NAMALWA (cell line): ENCODE measurements around the gene CYSLTR2.
A peak's percentile ranks its signal among the peaks of the same experiment; 100 is the strongest.
"Not testable (repeated sequence)": the region's sequence is repeated elsewhere in the genome, so short reads cannot be mapped to it uniquely, and the experiment has no call there.

ENCODE experiments used
- DNase-seq: peaks from one replicate; pipeline ENCODE4 v3.0.0-alpha.2; 2015; ENCODE audit warnings: low spot score

Gene CYSLTR2

DNA sequence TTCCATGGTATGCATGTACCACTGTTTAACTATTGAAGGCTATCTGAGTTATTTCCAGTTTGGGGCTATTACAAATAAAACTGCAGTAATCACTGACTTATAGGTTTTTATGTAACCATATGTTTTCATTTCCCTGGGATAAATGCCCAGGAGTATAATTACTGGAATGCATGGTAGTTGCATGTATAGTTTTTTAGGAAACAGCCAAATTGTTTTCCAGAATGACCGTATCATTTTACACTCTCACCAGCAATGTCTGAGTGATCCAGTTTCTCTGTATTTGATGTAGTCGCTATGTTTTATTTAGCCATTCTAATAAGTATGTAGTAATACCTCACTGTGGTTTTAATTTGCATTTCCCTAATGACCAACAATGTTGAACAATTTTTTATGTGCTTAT is 42.0 kb downstream of the CYSLTR2 start:
- DNase-seq, result no peak

DNA sequence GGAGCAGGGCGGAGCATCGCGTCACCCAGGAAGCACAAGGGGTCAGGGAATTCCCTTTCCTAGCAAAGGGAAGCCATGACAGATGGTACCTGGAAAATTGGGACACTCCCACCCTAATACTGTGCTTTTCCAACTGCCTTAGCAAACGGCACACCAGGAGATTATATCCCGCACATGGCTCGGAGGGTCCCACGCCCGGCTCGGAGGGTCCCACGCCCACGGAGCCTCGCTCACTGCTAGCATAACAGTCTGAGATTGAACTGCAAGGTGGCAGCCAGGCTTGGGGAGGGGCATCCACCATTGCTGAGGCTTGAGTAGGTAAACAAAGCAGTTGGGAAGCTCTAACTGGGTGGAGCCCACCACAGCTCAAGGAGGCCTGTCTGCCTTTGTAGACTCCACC is 42.9 kb downstream of the CYSLTR2 start:
- DNase-seq, result not testable (repeated sequence)

GRCh38 chr13:48707405-48707804 is 53.7 kb downstream of the CYSLTR2 start:
- DNase-seq, result no peak

- DNase-seq, result no peak
Observed at GRCh38 chr13:48708764-48709163, 55.0 kb downstream of the CYSLTR2 start.

GRCh38 chr13:48709213-48709612 is 55.5 kb downstream of the CYSLTR2 start:
- no peak for DNase-seq

GRCh38 chr13:48710160-48710559 is 56.4 kb downstream of the CYSLTR2 start:
- DNase-seq, result no peak

DNA sequence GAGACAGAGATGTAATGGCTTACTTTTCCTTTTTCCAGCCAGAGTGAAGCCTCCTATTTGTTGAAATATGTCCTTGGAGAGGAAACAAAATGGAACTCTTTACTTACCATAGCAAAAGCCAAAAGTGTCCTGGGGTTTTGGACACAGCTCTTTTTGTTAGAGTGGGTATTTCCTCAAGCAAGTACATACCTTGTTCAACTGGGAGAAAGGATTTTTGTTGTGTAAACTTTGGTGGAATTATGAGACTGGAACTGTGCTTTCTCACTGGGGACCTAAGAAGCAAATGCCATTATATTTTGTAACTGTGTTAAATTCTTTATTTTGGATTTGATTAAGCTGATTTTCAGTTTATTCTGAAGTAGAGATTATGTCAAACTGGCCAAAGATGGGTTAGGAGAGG is 58.4 kb downstream of the CYSLTR2 start:
- DNase-seq, result no peak

- DNase-seq, result no peak
Observed at GRCh38 chr13:48715977-48716376, 62.2 kb downstream of the CYSLTR2 start.

- no peak for DNase-seq
Observed at GRCh38 chr13:48720621-48721020, 66.9 kb downstream of the CYSLTR2 start.

DNA sequence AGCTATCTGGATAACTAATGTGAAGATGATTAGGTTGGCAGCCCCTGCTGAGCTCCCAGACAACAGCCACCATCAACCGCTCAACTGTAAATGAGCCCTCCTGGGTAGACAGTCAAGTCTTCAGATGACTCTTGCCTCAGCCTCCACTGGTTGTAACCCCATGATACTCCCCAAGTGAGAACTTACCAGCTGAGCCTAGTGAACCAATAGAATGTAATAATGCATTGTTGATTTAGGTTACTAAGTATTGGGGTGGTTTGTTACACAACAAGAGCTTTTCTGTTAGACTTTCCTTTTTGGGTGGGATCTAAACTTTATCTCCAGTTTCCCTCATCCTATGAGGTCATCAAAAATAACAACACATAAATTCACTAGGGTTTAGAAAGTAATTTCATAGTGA is 69.4 kb downstream of the CYSLTR2 start:
- DNase-seq, result no peak

DNA sequence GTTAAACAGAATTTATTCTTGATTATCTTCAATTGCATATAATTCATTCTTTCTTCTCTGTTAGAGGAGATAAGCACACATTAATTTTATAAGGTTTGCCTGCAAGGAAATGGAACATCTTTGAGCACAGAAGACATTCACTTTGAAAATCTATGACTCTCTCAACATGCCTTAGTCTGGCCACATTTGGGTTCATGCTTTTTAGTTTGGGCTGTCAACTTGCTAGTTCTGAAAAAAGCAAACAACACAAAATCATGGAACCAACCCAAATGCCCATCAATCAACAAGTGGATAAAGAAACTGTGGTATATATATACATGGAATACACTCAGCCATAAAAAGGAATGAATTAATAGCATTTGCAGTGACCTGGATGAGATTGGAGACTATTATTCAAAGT is 71.5 kb downstream of the CYSLTR2 start:
- DNase-seq, result no peak

GRCh38 chr13:48726711-48727110 is 73.0 kb downstream of the CYSLTR2 start:
- no peak for DNase-seq

- peak; percentile 3 for DNase-seq
Observed at GRCh38 chr13:48727241-48728011, 73.7 kb downstream of the CYSLTR2 start.

GRCh38 chr13:48728226-48728625 is 74.5 kb downstream of the CYSLTR2 start:
- no peak for DNase-seq

GRCh38 chr13:48728876-48729275 is 75.1 kb downstream of the CYSLTR2 start:
- DNase-seq, result no peak

- no peak for DNase-seq
Observed at GRCh38 chr13:48729856-48730255, 76.1 kb downstream of the CYSLTR2 start.

DNA sequence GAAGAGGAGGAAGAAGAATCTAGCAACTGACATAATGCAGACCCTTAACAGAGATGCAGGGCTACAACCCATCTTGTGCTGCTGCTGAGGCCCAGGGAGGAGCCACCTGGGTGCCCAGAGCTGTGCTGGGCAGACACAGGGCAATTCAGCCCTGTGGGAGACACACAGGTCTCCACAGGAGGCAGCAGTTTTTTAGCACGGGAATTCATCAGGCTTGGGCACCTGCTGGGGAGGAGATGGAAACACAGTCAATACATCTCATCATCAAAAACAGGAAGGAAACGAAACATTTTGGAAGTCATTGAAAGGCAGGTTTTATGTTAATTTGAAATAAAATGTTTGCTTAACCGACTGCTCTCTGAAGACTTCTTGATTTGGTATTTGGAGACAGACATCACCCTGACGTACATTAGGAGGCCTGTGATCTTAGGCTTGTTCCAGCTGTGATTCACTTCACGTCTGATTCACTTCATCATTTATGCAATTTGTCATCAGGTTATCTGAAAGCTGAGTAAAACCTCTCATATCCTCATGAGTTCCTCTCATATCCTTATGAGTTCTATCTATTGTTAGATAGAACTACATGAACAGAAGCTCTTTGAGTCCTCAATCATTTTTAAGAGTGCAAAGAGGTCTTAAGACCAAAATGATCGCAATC is 77.4 kb downstream of the CYSLTR2 start:
- DNase-seq, result peak; percentile 3

GRCh38 chr13:48731957-48732569 is 78.3 kb downstream of the CYSLTR2 start:
- peak; percentile 52 for DNase-seq

DNA sequence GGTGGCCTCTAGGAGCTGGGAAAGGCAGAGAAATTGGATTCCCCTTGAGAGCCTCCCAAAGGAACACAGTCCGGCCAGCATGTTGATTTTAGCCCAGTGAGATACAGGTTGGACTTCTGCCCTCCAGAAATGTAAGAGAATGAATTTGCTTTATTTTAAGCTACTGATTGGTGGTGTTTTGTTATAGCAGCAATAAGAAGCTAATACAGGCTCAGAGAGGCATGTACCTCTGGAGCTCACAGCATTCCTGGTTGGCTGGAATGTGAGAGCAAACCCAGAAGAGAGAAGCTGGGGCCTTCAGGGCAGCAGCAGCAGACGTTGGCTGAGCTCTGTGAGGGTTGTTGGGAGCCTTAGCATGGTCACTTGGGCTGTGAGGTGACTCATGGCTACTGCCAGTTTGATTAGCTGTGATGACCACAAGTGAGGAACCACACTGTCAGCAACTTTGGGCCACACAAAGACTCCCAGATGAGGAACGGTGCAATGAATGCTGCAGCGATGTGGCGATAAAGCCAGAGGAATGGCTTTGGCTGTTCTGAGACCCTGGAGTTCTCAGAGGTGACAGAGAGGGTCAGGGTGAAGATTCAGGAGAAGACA is 80.1 kb downstream of the CYSLTR2 start:
- DNase-seq, result no peak

- no peak for DNase-seq
Observed at GRCh38 chr13:48735571-48735970, 81.8 kb downstream of the CYSLTR2 start.

GRCh38 chr13:48737689-48738088 is 84.0 kb downstream of the CYSLTR2 start:
- DNase-seq, result no peak

- no peak for DNase-seq
Observed at GRCh38 chr13:48738311-48738710, 84.6 kb downstream of the CYSLTR2 start.

DNA sequence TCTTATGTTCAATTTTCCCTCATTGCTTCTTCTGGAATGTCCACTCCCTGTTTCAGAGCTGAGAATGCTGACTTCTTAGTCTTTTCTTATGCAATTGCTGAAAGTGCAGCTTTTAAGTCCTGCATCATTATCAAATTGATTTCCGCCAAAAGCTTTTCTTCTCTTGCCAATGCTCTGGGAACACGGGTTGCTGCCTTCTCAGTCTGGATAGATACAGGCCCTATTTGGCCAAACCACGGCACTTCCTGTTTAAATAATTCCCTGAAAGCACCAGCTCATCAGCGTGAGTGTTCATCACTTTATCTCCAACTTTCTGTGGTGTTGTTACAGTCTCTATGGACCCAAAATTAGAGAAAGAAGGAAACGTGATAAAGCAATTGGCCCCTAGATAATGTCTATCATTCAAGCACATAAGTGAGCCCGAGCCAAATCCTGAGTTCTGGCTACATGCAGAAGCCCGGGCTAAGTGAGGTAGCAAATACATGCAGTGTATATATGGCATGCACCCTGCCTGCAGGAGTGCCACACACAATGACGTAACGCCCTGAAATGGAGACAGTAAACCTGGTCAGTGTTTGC is 85.7 kb downstream of the CYSLTR2 start:
- no peak for DNase-seq
